Measurements from ENCODE around the gene GABBR2. TPM values are rescaled to one million over a fixed set of nuclear protein-coding genes. Genes with fewer than 3 reads are reported as not detected.
"Not testable (repeated sequence)": the region's sequence is repeated elsewhere in the genome, so short reads cannot be mapped to it uniquely, and the experiment has no call there.

GABBR2 gene
- total RNA-seq, 1 donor from 2014 or later = 0.75 TPM

- TF ChIP-seq CTCF (conservative IDR thresholded peaks at IDR 0.05; ENCODE audit: low read depth, low read length) = no peak
- H3K4me3 ChIP-seq (ENCODE audit: low read depth, low read length) = no peak overlapping the region
- DNase-seq (ENCODE audit: low read depth) = no peak
These were observed 20.8 kb downstream of the GABBR2 start for GRCh38 chr9:98687911-98688310.

- TF ChIP-seq CTCF (conservative IDR thresholded peaks at IDR 0.05; ENCODE audit: low read depth, low read length) = no peak
- DNase-seq (ENCODE audit: low read depth) = no peak
These were observed 21.5 kb downstream of the GABBR2 start for GRCh38 chr9:98686961-98687855.

GRCh38 chr9:98684816-98685215 lies 23.9 kb downstream of the GABBR2 start:
- DNase-seq (ENCODE audit: low read depth); H3K4me3 ChIP-seq (ENCODE audit: low read depth, low read length): not testable (repeated sequence)

More at GRCh38 chr9:98686961-98687855, 21.5 kb downstream of the GABBR2 start:
- no peak overlapping the region for H3K4me3 ChIP-seq (ENCODE audit: low read depth, low read length)

- peak; percentile 63 for TF ChIP-seq CTCF (conservative IDR thresholded peaks at IDR 0.05; ENCODE audit: low read depth, low read length)
- DNase-seq (ENCODE audit: low read depth) = no peak
- no peak overlapping the region for H3K4me3 ChIP-seq (ENCODE audit: low read depth, low read length)
These were observed 30.4 kb downstream of the GABBR2 start for GRCh38 chr9:98678244-98678842.

- no peak for DNase-seq (ENCODE audit: low read depth)
- no peak overlapping the region for H3K4me3 ChIP-seq (ENCODE audit: low read depth, low read length)
- no peak for TF ChIP-seq CTCF (conservative IDR thresholded peaks at IDR 0.05; ENCODE audit: low read depth, low read length)
These were observed 35.1 kb downstream of the GABBR2 start for GRCh38 chr9:98673681-98674080.

- TF ChIP-seq CTCF (conservative IDR thresholded peaks at IDR 0.05; ENCODE audit: low read depth, low read length) = no peak
- no peak overlapping the region for H3K4me3 ChIP-seq (ENCODE audit: low read depth, low read length)
- no peak for DNase-seq (ENCODE audit: low read depth)
These were observed 41.6 kb downstream of the GABBR2 start for GRCh38 chr9:98667005-98667640.

- DNase-seq (ENCODE audit: low read depth) = no peak
- no peak for TF ChIP-seq CTCF (conservative IDR thresholded peaks at IDR 0.05; ENCODE audit: low read depth, low read length)
- H3K4me3 ChIP-seq (ENCODE audit: low read depth, low read length) = no peak overlapping the region
These were observed 43.2 kb downstream of the GABBR2 start for GRCh38 chr9:98665501-98665900.
